ENCODE measurements around the gene INPP5A.
A peak's percentile ranks its signal among the peaks of the same experiment; 100 is the strongest.

Gene INPP5A

GRCh38 chr10:132536877-132537683 lies 507 bp upstream of the INPP5A start:
- DNase-seq, result peak; percentile 100

- DNase-seq, result peak in 2 of 6 experiments; percentile 8 to 44
Measured at GRCh38 chr10:132538031-132538789, 623 bp downstream of the INPP5A start.

- DNase-seq, result peak in 1 of 6 experiments; percentile 54
Measured at GRCh38 chr10:132538790-132539421, 1.3 kb downstream of the INPP5A start.

DNA sequence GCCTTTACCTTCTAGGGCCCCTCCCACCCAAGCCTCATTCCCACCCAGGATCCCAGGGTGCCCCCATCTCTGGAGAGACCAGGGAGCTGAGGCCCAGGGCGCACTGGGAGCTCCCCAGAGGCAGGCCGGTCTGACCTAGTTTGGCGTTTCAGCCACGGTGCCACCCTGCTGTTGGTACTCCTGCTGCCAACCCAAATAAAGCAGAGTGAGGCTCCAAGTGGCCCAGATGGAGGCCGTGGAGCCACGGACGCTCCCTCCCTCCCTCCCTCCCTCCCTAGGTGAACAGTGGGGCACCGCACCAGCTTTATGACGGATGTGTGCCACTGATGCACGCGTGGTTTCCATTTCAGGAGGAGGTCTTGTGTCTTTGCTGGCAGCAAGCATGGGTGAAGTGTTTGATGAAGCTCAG lies 1.8 kb downstream of the INPP5A start:
- peak; percentile 24 to 64 (median 55) for DNase-seq

DNA sequence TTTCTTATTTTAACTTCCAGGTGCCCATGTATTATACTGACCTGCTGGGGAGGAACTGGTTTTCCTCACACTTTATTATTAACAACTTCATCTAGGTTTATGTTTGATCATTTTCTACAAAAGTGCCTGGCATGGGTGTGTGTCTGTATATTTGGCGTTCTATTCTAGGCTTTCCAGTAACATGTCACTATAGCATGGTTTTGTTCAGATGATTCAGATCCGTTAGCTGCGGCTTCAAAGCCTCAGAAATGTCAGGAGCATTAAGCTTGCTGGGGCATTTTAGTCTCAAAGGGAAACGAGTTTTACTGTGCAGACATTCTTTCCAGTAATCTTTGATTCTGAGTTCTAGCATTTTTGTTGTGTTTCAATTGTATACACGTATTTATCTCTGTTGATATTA lies 2.3 kb downstream of the INPP5A start:
- peak in 1 of 6 experiments; percentile 58 for DNase-seq

- peak in 2 of 6 experiments; percentile 13 to 23 for DNase-seq
Measured at GRCh38 chr10:132540456-132540855, 2.9 kb downstream of the INPP5A start.

DNA sequence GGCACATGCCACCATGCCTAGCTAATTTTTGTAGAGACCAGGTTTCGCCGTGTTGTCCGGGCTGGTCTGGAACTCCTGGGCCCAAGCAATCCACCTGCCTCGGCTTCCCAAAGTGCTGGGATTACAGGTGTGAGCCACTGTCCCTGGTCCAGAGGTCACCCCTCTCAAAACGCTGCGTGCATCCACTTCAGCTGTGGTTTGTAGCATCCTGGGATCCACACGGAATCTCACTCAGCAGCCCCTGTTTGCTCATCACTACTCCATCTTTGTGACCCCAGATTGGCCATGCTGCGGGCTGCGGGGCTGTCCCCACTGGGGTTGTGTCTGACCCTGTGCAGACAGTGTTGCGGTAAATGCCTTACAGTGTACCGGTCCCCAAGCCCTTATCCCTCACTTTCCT lies 3.5 kb downstream of the INPP5A start:
- no peak for DNase-seq

DNA sequence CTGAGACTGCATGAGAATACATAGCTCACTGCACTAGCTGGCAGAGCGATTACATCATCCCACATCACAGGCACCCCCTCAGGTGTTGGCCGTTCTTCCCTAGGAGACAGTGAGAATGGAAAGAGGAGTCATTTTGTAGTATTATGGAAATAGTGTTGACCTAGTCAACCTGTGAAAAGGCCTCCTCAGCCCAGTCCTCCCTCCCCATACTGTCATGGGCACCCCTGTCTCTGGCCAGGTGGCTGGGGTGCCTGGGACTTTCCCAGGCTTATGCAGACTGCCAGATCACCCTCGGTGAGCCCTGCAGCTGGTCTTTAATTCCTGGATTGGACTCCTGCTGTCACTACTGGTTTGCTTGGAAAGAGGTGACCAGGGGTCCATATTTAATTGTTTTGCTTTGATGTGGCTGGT lies 4.0 kb downstream of the INPP5A start:
- DNase-seq, result no peak

DNA sequence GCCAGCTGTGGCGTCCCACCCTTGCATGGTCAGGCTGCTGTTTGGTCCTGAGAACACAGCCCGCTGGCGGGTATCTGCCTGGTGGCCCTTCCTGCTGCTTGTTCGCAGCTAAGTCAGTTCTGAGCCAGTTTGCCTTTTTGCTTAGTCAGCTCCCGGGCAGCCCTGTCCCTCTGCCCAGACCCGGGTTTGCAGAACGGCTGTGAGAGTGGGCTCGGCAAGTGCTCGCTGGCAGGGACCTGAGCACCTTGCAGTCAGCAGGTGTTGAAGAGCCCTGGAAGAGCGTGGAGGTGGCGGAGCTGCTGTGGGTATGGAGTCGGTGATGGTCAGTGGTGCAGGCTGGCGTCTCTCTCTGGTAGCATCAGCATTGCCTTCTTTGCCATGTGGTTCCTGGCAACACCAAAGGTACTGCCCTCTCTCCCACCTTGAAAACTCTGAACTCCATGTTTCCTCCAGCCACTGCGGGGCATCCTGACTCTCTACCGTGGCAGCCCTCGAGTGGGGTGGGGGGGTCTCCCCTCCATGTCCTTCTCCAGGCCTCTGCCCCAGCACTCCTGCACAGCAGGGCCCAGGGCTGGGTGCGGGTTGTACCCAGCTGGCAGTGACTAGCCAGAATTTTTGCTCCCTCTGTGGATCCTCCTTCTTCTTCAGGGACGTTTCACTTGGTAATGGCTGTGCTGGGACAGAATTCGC lies 4.6 kb downstream of the INPP5A start:
- DNase-seq, result no peak

- DNase-seq, result no peak
Measured at GRCh38 chr10:132542819-132543218, 5.2 kb downstream of the INPP5A start.

- DNase-seq, result peak in 1 of 6 experiments; percentile 65
Measured at GRCh38 chr10:132543916-132544743, 6.5 kb downstream of the INPP5A start.

DNA sequence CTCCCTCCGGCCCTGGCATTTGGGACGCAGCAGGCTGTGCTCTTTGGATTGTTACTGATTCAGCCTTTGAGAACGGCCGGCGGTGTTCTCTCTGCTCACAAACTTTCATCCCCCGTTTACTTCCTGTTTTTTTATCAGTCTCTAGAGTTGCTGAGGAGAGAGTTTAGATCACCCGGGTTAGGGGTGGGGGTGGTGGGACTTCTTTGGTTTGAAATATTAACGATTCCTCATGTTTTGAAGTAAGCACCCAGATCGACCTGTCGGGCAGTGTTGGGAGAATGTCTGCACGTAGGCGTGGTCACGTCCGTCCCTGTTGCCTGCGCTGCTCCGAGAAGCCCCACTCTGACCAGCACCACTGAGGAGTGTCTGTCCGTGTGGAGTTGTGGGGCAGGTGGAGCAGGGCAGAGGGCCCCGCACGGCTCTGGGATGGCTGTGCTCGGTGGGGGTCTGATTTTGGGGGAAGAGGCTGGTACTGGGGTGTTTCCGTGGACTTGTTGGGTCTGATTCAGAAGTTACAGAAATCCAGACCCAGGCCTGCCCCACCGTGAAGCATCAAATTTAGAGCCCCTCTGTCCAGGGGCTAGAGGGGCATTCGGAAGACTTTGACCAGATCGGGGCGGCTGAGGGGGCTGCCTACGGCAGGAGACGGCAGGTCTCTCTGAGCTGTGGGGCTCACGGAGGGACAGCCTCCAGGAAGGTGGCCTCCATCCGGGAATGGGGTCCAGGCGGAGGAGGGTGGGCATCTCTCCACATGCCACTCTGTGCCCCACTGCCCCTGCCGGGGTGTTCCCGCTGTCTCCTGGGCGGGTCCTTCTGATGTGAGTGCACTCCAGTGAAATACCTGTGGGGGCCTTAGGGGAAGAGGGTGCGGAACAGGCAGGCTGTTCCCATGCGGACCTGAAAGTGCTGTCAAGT lies 7.4 kb downstream of the INPP5A start:
- DNase-seq, result peak in 2 of 6 experiments; percentile 37 to 65

- no peak for DNase-seq
Measured at GRCh38 chr10:132545659-132546367, 8.2 kb downstream of the INPP5A start.

DNA sequence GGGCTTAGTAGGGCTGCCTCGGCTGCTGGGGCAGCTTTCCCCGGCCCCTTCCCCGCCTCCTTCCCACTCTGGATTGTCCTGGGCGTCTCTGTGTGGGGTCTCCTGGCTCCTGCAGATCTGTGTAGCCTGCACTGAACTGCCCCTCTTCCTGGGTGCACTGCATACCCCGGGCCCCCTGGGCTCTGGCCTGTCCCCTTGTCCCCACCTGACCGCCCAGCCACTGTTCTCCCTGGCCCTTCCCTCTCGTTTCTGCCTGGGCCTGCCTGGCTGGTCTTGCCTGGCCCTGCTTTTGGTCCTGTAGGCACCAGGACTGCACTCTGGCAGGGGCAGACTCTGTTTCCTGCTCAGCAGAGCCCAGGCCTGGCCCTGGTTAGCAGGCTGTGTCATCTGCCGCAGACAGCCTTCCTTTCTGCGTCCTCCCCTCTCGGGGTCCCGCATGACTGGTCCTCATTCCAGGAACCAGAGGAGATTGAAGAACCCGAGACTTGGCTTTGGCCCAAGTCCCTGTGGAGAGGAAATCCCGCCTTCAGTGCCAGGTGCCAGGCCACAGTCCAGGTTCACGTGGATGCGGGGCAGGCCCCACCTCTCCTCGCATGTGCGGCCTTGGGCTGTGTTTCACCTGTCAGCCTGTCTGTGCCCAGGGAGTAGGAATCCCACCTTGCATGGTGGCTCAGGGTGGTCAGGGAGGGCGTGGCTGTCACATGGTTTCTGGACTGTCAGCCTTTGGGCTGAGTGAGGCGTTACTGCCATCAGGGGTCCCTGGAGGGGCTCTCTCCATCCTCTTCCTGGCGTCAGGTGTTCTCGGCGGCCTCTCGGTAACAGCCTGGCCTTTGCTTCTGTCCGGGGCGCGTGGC lies 9.2 kb downstream of the INPP5A start:
- no peak for DNase-seq

DNA sequence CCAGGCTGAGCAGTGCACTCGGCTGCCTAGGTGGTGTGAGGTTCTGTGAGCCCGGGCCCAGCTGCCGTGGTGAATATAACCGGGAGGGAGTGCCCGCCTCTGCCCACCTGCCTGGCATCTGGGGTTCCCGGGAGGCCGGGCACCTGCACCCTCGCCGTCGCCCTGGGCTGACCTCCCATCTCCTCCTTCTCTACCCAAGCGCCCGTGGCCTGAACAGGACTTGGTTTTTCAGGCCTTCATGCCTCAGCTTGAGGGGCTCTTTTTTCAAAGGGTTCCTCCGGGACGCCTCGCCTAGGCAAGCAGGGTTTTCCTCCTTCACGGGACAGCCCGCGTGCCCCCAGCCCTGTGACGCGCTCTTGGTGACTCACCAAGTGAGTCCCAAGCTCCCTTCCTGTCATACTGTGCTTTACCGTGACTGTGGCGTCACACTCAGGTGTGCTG lies 9.9 kb downstream of the INPP5A start:
- no peak for DNase-seq

- no peak for DNase-seq
Measured at GRCh38 chr10:132548106-132548823, 10.7 kb downstream of the INPP5A start.

- DNase-seq, result no peak
Measured at GRCh38 chr10:132548869-132549268, 11.3 kb downstream of the INPP5A start.

GRCh38 chr10:132549371-132549770 lies 11.8 kb downstream of the INPP5A start:
- no peak for DNase-seq
